Neural progenitor cell (in vitro differentiated cells): ENCODE measurements around the gene TGM2. TPM values are rescaled to one million over a fixed set of nuclear protein-coding genes. Genes with fewer than 3 reads are reported as not detected.

Experiments
- DNase-seq: peaks from one replicate; pipeline ENCODE4 v3.0.0-alpha.2; 2016; ENCODE audit warnings: low spot score
- H2AFZ ChIP-seq: fragments of 200-600 bp; sonication (generic); replicated peaks from 2 replicates; pipeline ENCODE4 v1.6.1; 2016; ENCODE audit warnings: antibody characterized with exemption
- H3F3A ChIP-seq: fragments of 200-600 bp; sonication (generic); 2 replicates; pipeline ENCODE4 v1.6.1; 2016; ENCODE audit warnings: antibody characterized with exemption, low read depth
- H3K27ac ChIP-seq: fragments of 200-600 bp; sonication (generic); 2 replicates; pipeline ENCODE4 v1.5.1; 2016; ENCODE audit warnings: mild to moderate bottlenecking
- H3K27me3 ChIP-seq: fragments of 200-600 bp; sonication (generic); 2 replicates; pipeline ENCODE4 v1.6.1; 2016; ENCODE audit warnings: mild to moderate bottlenecking, moderate library complexity
- H3K36me3 ChIP-seq: fragments of 200-600 bp; sonication (generic); 2 replicates; pipeline ENCODE4 v1.5.1; 2016
- H3K4me1 ChIP-seq: fragments of 200-600 bp; sonication (generic); 2 replicates; pipeline ENCODE4 v1.6.1; 2016; ENCODE audit warnings: mixed run types
- H3K4me2 ChIP-seq: fragments of 200-600 bp; sonication (generic); 2 replicates; pipeline ENCODE4 v1.6.1; 2016
- H3K4me3 ChIP-seq: fragments of 200-600 bp; sonication (generic); 2 replicates; pipeline ENCODE4 v1.5.1; 2016
- H3K79me2 ChIP-seq: fragments of 200-600 bp; sonication (generic); 2 replicates; pipeline ENCODE4 v1.6.1; 2016; ENCODE audit warnings: low read depth
- H3K9ac ChIP-seq: fragments of 200-600 bp; sonication (generic); 2 replicates; pipeline ENCODE4 v1.6.1; 2016
- H3K9me3 ChIP-seq: fragments of 200-600 bp; sonication (generic); 2 replicates; pipeline ENCODE4 v1.5.1; 2016; ENCODE audit warnings: low read depth
- H4K20me1 ChIP-seq: fragments of 200-600 bp; sonication (generic); 2 replicates; pipeline ENCODE4 v1.6.1; 2016; ENCODE audit warnings: low read depth
- H3K27ac Mint-ChIP-seq: 3 replicates; pipeline ENCODE4 v1.8.0; 2021; ENCODE audit warnings: mixed read lengths
- H3K27me3 Mint-ChIP-seq: 2 replicates; pipeline ENCODE4 v1.8.0; 2022; ENCODE audit warnings: low read depth, mild to moderate bottlenecking, inconsistent platforms, moderate library complexity, mixed read lengths; ENCODE audit not compliant: insufficient read depth
- H3K36me3 Mint-ChIP-seq: 3 replicates; pipeline ENCODE4 v1.8.0; 2021; ENCODE audit warnings: mixed read lengths
- H3K4me1 Mint-ChIP-seq: 3 replicates; pipeline ENCODE4 v1.8.0; 2021; ENCODE audit warnings: mixed read lengths
- H3K4me3 Mint-ChIP-seq: 3 replicates; pipeline ENCODE4 v1.8.0; 2021; ENCODE audit warnings: mild to moderate bottlenecking, moderate library complexity, mixed read lengths
- H3K9me3 Mint-ChIP-seq: 3 replicates; pipeline ENCODE4 v1.8.0; 2020; ENCODE audit warnings: mixed read lengths
- EZH2 ChIP-seq: fragments of 200-600 bp; sonication (generic); IDR thresholded peaks from 2 replicates; pipeline ENCODE4 v1.6.1; 2017; ENCODE audit warnings: antibody characterized with exemption, mild to moderate bottlenecking, moderate library complexity
- EZH2phosphoT487 ChIP-seq: fragments of 200-600 bp; sonication (generic); IDR thresholded peaks from 2 replicates; pipeline ENCODE4 v1.6.1; 2017; ENCODE audit warnings: antibody characterized with exemption
- total RNA-seq: library from RNA; depleted of rRNA; stranded (reverse); fragments of >200 nt; gene quantifications from 2 replicates; pipeline ENCODE4 v1.2.3, GENCODE V29; 2015; ENCODE audit warnings: low replicate concordance
- TF ChIP-seq, protein P1 (sequence below): fragments of 200-600 bp; sonication (generic); IDR thresholded peaks from 2 replicates; pipeline ENCODE4 v1.5.1; 2017; ENCODE audit warnings: antibody characterized with exemption, mild to moderate bottlenecking

TGM2 gene
- total RNA-seq, 1 donor from 2014 or later = 0.22 TPM

DNA sequence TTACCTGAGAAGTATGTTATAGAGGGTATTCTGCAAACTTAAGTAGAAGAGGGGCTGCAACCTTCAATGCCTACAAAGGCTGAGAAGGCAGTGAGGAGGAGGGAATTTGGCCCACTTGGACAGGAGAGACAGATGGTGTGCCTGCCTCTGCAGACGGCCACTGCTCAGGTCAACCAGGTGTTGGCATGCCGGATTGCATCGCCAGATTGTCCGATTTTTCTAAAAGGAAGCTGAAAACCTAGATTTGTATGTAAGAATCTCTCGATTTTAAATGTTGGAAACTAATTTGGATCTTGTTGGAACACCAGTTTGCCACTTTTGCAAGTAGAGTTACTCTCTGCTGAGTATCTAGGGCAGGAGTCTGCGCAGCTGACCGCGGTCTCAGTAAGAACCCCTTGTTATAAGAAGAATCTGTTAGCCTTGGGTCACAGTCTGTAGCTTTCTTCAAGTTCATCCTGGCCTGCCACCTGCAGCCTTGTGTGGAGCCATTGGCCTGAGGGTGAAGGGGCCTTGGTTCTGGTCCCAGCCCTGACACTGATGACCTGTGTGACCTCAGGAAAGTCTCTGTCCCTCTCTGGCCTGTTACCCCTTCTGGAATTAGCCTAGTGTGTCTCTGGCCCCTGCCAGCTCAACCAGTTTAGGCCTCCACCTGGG is 54.4 kb downstream of the TGM2 start:
- Mint-ChIP-seq H3K36me3 (no peaks in the 10 kb centered on the region), H3K27me3 (peaks cover 10% of the 10 kb centered on the region), H3K27ac (no peak overlapping the region), H3K4me3 (no peak overlapping the region), H3K9me3 (no peaks in the 10 kb centered on the region), H3K4me1 (peaks cover 7% of the 10 kb centered on the region)
- Histone ChIP-seq H3K4me3 (no peak overlapping the region), H3K79me2 (no peaks in the 10 kb centered on the region), H3K36me3 (no peaks in the 10 kb centered on the region), H3K9me3 (no peaks in the 10 kb centered on the region), H3K4me1 (no peaks in the 10 kb centered on the region), H2AFZ (no peak overlapping the region), H4K20me1 (no peaks in the 10 kb centered on the region), H3K4me2 (no peak overlapping the region), H3K27ac (no peak overlapping the region), H3F3A (no peaks in the 10 kb centered on the region), H3K9ac (no peak overlapping the region), H3K27me3 (no peaks in the 10 kb centered on the region)
- TF ChIP-seq EZH2 = no peak
- no peak for TF ChIP-seq EZH2phosphoT487
- TF ChIP-seq, protein P1, sequence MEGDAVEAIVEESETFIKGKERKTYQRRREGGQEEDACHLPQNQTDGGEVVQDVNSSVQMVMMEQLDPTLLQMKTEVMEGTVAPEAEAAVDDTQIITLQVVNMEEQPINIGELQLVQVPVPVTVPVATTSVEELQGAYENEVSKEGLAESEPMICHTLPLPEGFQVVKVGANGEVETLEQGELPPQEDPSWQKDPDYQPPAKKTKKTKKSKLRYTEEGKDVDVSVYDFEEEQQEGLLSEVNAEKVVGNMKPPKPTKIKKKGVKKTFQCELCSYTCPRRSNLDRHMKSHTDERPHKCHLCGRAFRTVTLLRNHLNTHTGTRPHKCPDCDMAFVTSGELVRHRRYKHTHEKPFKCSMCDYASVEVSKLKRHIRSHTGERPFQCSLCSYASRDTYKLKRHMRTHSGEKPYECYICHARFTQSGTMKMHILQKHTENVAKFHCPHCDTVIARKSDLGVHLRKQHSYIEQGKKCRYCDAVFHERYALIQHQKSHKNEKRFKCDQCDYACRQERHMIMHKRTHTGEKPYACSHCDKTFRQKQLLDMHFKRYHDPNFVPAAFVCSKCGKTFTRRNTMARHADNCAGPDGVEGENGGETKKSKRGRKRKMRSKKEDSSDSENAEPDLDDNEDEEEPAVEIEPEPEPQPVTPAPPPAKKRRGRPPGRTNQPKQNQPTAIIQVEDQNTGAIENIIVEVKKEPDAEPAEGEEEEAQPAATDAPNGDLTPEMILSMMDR = no peak
- no peak for DNase-seq

- Histone ChIP-seq H2AFZ (no peak overlapping the region), H3K9ac (no peak overlapping the region), H3K36me3 (no peaks in the 10 kb centered on the region), H3K79me2 (no peaks in the 10 kb centered on the region), H3K4me1 (no peaks in the 10 kb centered on the region), H4K20me1 (no peaks in the 10 kb centered on the region), H3K27ac (no peak overlapping the region), H3K4me3 (no peak overlapping the region), H3F3A (no peaks in the 10 kb centered on the region), H3K9me3 (no peaks in the 10 kb centered on the region), H3K4me2 (no peak overlapping the region), H3K27me3 (no peaks in the 10 kb centered on the region)
- TF ChIP-seq EZH2phosphoT487 (no peak), EZH2 (no peak)
- TF ChIP-seq, protein P1 = no peak
- no peaks in the 10 kb centered on the region for H3K9me3 Mint-ChIP-seq
- H3K27ac Mint-ChIP-seq = no peak overlapping the region
- no peak for DNase-seq
- peaks cover 7% of the 10 kb centered on the region for H3K27me3 Mint-ChIP-seq
- no peaks in the 10 kb centered on the region for H3K36me3 Mint-ChIP-seq
- H3K4me3 Mint-ChIP-seq = no peak overlapping the region
- peaks cover 5% of the 10 kb centered on the region for H3K4me1 Mint-ChIP-seq
These were observed 55.2 kb downstream of the TGM2 start for GRCh38 chr20:38109591-38110524.

DNA sequence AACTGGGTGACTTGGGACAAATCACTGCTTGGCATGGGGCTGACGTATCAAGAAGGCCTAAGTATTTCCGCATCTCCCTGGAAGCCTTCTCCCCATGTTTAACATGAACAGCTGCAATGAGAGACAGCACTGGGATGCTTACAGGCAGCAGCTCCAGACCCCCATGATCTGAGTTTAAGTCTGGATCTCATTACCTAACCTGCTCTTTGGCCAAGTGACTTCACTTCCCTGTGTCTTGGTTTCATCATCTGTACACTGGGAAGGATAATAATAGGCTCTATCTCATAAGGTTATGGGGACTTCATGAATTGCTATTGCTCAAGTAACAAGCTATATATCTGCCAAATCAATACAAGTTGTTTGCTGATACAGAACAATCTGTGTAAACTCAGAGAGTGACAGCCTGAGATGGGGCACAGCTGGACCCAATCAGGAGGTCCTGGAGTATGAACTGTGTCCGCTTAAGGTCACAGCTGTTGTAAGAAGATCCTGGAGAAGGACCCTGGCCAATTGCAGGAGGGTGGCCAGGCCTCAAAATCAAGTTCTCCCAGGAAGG is 56.0 kb downstream of the TGM2 start:
- Histone ChIP-seq H2AFZ (no peak overlapping the region), H3K4me2 (no peak overlapping the region), H3K79me2 (no peaks in the 10 kb centered on the region), H3K4me1 (no peaks in the 10 kb centered on the region), H3K4me3 (no peak overlapping the region), H4K20me1 (no peaks in the 10 kb centered on the region), H3K9ac (no peak overlapping the region), H3F3A (no peaks in the 10 kb centered on the region), H3K27me3 (no peaks in the 10 kb centered on the region), H3K27ac (no peak overlapping the region), H3K36me3 (no peaks in the 10 kb centered on the region), H3K9me3 (no peaks in the 10 kb centered on the region)
- H3K9me3 Mint-ChIP-seq = no peaks in the 10 kb centered on the region
- TF ChIP-seq, protein P1 = no peak
- TF ChIP-seq EZH2 = no peak
- no peak for TF ChIP-seq EZH2phosphoT487
- DNase-seq = no peak
- H3K27ac Mint-ChIP-seq = no peak overlapping the region
- H3K4me1 Mint-ChIP-seq = peaks cover 5% of the 10 kb centered on the region
- peaks cover 4% of the 10 kb centered on the region for H3K27me3 Mint-ChIP-seq
- no peaks in the 10 kb centered on the region for H3K36me3 Mint-ChIP-seq
- no peak overlapping the region for H3K4me3 Mint-ChIP-seq
